Skeletal muscle satellite cell (primary cell): ENCODE data around the gene AP1AR. TPM values are rescaled to one million over a fixed set of nuclear protein-coding genes. Genes with fewer than 3 reads are reported as not detected.

Experiments
- H3K27me3 ChIP-seq: 2 replicates; pipeline ENCODE4 v1.7.0; 2013; ENCODE audit warnings: low read length; ENCODE audit not compliant: control insufficient read depth, insufficient read depth
- H3K36me3 ChIP-seq: 2 replicates; pipeline ENCODE4 v1.7.0; 2013; ENCODE audit warnings: mild to moderate bottlenecking, control low read depth, low read length; ENCODE audit not compliant: insufficient read depth
- H3K4me1 ChIP-seq: 2 replicates; pipeline ENCODE4 v1.7.0; 2013; ENCODE audit warnings: low read length; ENCODE audit not compliant: control insufficient read depth, insufficient read depth
- H3K4me2 ChIP-seq: 2 replicates; pipeline ENCODE4 v1.7.0; 2013; ENCODE audit warnings: mild to moderate bottlenecking, low read length
- H3K4me3 ChIP-seq: 2 replicates; pipeline ENCODE4 v1.7.0; 2013; ENCODE audit warnings: low read length
- H3K9ac ChIP-seq: 2 replicates; pipeline ENCODE4 v1.7.0; 2013; ENCODE audit warnings: mild to moderate bottlenecking, low read depth, low read length, moderate library complexity
- H3K9me3 ChIP-seq: replicated peaks from 2 replicates; pipeline ENCODE4 v1.7.0; 2013; ENCODE audit warnings: mild to moderate bottlenecking, control low read depth, low read length
- total RNA-seq: library from RNA; depleted of rRNA; stranded (reverse); fragments of >200 nt; gene quantifications from 2 replicates; pipeline ENCODE4 v1.2.3, GENCODE V29; 2012; rRNA removed

AP1AR gene, protein sequence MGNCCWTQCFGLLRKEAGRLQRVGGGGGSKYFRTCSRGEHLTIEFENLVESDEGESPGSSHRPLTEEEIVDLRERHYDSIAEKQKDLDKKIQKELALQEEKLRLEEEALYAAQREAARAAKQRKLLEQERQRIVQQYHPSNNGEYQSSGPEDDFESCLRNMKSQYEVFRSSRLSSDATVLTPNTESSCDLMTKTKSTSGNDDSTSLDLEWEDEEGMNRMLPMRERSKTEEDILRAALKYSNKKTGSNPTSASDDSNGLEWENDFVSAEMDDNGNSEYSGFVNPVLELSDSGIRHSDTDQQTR
- 15.3 and 24.6 TPM in 2 replicates for total RNA-seq

DNA sequence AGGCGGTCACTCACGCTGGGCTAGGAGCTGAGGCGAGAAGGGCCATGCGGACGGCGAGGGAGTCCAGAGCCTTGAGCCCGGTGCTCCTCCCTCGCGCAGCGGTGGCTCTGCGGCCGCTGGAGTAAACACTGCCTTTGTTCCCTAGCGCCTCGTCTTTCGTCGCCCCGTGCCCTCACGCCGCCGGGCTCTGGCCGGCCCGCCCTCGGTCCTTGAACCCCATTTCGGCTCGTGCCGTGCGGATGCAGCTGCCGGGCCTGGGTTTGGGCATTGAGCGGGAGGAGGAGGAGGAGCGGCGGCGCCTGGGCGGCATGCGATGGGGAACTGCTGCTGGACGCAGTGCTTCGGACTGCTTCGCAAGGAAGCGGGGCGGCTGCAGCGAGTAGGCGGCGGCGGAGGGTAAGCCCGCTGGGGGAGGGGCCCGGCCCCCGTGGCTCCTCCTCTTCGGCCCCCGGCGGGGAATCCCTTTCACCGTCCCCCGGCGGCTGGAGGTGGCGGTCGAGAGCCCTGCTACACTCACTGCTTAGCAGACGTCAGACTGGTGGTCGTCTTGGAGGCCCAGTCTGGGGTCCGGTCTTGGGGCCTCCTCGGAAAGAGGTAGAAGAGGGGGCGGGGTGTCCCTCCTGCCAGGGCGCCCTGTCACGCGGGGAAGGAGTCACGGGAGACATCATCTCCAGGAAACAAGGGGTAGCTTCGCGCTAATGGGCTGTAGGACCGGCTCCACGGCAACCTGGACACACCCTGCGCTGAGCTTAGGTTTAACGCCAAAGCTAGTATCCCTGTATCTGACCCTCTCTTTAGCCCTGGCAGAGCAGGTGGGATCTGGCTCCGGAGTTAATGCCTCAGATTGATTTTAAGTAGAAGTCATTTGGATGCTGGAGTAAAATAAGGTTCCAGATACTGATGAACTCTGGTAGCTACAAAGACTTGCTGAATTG, at the start of gene AP1AR:
TSS of gene AP1AR (plus strand) at position 9 of the 935 bp plus-strand sequence. CDS start at position 314, 305 bp downstream.
- Histone ChIP-seq H3K9me3 (no peaks in the 10 kb centered on the region), H3K27me3 (no peaks in the 10 kb centered on the region), H3K4me2 (peak within 1 kb of the TSS; percentile 89), H3K9ac (peak within 1 kb of the TSS; percentile 94), H3K4me3 (peak within 1 kb of the TSS; percentile 95), H3K36me3 (no peaks in the 10 kb centered on the region), H3K4me1 (peaks cover 25% of the 10 kb centered on the region)

DNA sequence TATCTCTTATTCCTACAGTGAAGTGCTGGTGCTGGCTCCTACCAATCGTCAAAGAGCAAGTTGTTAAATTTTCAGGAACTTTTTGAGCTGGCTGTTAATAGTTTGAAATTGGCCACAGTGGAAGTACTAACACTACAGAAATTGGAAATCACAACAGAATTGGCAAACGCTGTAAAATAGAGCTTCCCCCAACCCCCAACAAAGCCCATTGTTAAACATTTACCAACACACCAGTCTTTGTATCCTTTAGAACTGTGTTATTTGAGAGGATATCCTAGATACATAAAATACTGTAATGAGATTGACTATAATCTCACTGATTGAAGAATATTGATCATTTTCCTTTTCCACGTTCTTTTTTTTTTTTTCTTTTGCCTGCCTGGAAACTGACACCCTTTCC, 49.0 kb upstream of the AP1AR start:
- H3K4me2 ChIP-seq, result no peak overlapping the region
- no peaks in the 10 kb centered on the region for H3K4me1 ChIP-seq
- H3K36me3 ChIP-seq, result no peaks in the 10 kb centered on the region
- no peaks in the 10 kb centered on the region for H3K27me3 ChIP-seq
- H3K9me3 ChIP-seq, result no peaks in the 10 kb centered on the region
- no peak overlapping the region for H3K4me3 ChIP-seq
- no peak overlapping the region for H3K9ac ChIP-seq

GRCh38 chr4:112183252-112183651, 48.3 kb upstream of the AP1AR start:
- Histone ChIP-seq H3K9ac (no peak overlapping the region), H3K4me2 (no peak overlapping the region), H3K4me1 (no peaks in the 10 kb centered on the region), H3K9me3 (no peaks in the 10 kb centered on the region), H3K27me3 (no peaks in the 10 kb centered on the region), H3K4me3 (no peak overlapping the region), H3K36me3 (no peaks in the 10 kb centered on the region)

- Histone ChIP-seq H3K4me1 (no peaks in the 10 kb centered on the region), H3K9ac (no peak overlapping the region), H3K27me3 (no peaks in the 10 kb centered on the region), H3K4me3 (no peak overlapping the region), H3K9me3 (no peaks in the 10 kb centered on the region), H3K4me2 (no peak overlapping the region), H3K36me3 (no peaks in the 10 kb centered on the region)
These were observed 47.1 kb upstream of the AP1AR start for GRCh38 chr4:112184438-112184837.

DNA sequence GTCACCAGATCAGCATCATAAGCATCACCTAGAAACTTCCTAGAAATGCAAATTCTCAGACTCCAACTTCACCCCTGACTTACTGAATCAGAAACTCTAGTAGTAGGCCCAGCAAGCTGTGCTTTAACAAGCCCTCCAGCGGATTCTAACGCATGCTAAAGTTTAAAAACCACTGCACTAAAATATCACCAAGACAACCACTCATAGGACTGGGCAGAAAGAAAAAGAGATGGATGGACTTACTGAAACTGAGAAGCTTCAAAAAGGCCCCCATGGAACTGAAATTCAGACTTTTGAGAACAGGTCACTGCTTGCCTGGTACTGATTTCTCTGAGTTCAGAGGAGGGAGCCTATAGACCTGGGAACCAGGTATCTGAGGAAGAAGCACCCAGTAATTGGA, 46.3 kb upstream of the AP1AR start:
- Histone ChIP-seq H3K4me1 (no peaks in the 10 kb centered on the region), H3K4me2 (no peak overlapping the region), H3K27me3 (no peaks in the 10 kb centered on the region), H3K36me3 (no peaks in the 10 kb centered on the region), H3K9ac (no peak overlapping the region), H3K9me3 (no peaks in the 10 kb centered on the region), H3K4me3 (no peak overlapping the region)

GRCh38 chr4:112185740-112186670, 45.6 kb upstream of the AP1AR start:
- no peaks in the 10 kb centered on the region for H3K27me3 ChIP-seq
- H3K9ac ChIP-seq, result no peak overlapping the region
- no peak overlapping the region for H3K4me2 ChIP-seq
- no peak overlapping the region for H3K4me3 ChIP-seq
- no peaks in the 10 kb centered on the region for H3K9me3 ChIP-seq
- H3K36me3 ChIP-seq, result no peaks in the 10 kb centered on the region
- H3K4me1 ChIP-seq, result no peaks in the 10 kb centered on the region

- no peaks in the 10 kb centered on the region for H3K36me3 ChIP-seq
- no peaks in the 10 kb centered on the region for H3K9me3 ChIP-seq
- no peaks in the 10 kb centered on the region for H3K4me1 ChIP-seq
- H3K27me3 ChIP-seq, result no peaks in the 10 kb centered on the region
- H3K9ac ChIP-seq, result no peak overlapping the region
- no peak overlapping the region for H3K4me2 ChIP-seq
- H3K4me3 ChIP-seq, result no peak overlapping the region
These were observed 41.8 kb upstream of the AP1AR start for GRCh38 chr4:112189754-112190153.

GRCh38 chr4:112190684-112191083, 40.9 kb upstream of the AP1AR start:
- no peaks in the 10 kb centered on the region for H3K4me1 ChIP-seq
- H3K27me3 ChIP-seq, result no peaks in the 10 kb centered on the region
- H3K9me3 ChIP-seq, result no peaks in the 10 kb centered on the region
- no peaks in the 10 kb centered on the region for H3K36me3 ChIP-seq
- no peak overlapping the region for H3K9ac ChIP-seq
- no peak overlapping the region for H3K4me2 ChIP-seq
- no peak overlapping the region for H3K4me3 ChIP-seq

DNA sequence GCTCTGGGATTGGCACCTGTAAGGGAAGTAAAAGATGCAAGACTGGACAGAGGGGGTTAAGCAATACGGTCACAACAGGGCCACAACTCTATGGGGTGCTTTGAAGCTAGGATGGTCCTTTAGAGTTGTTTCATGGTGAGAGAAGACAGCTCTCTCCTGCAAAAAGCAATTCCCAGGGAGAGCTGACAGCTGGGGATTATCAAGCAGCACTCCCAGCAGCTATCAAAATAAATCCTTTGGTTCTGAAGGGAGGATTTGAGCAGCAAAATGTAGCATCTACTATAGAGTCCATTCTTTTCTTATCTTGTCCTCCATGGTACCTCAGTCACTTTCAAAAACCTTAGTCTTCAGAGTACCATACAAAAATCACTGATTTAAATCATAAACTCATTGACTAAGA, 35.1 kb upstream of the AP1AR start:
- Histone ChIP-seq H3K36me3 (no peaks in the 10 kb centered on the region), H3K9me3 (no peaks in the 10 kb centered on the region), H3K9ac (no peak overlapping the region), H3K4me2 (no peak overlapping the region), H3K4me1 (no peaks in the 10 kb centered on the region), H3K4me3 (no peak overlapping the region), H3K27me3 (no peaks in the 10 kb centered on the region)

DNA sequence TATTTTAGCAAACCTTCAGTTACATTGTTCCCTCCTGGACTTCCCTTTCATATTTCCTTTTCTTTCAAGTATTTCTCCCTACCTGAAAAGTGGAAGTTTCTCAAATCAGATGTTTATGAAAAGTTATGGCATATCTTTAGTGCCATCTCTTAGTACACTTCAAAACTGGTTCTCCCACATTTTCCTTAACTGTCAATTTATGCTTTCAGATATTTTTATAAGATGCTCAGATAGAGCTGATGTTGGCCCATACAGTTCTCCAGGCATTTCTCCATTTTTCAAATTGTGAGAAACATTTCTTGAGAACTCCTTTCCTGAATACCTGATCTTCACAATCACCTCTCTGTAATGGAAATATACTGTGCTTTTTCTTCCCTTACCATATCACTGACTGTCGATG, 32.5 kb upstream of the AP1AR start:
- H3K27me3 ChIP-seq, result no peaks in the 10 kb centered on the region
- no peak overlapping the region for H3K9ac ChIP-seq
- no peak overlapping the region for H3K4me3 ChIP-seq
- no peaks in the 10 kb centered on the region for H3K36me3 ChIP-seq
- H3K9me3 ChIP-seq, result no peaks in the 10 kb centered on the region
- no peaks in the 10 kb centered on the region for H3K4me1 ChIP-seq
- no peak overlapping the region for H3K4me2 ChIP-seq

- no peaks in the 10 kb centered on the region for H3K36me3 ChIP-seq
- no peak overlapping the region for H3K4me2 ChIP-seq
- H3K4me1 ChIP-seq, result no peaks in the 10 kb centered on the region
- no peak overlapping the region for H3K9ac ChIP-seq
- H3K9me3 ChIP-seq, result no peaks in the 10 kb centered on the region
- H3K4me3 ChIP-seq, result no peak overlapping the region
- H3K27me3 ChIP-seq, result no peaks in the 10 kb centered on the region
These were observed 29.6 kb upstream of the AP1AR start for GRCh38 chr4:112201915-112202505.
